H4 (cell line): ENCODE results near the gene SYTL1. TPM values are rescaled to one million over a fixed set of nuclear protein-coding genes. Genes with fewer than 3 reads are reported as not detected.

Experiments
- DNase-seq: peaks from one replicate; pipeline ENCODE4 v3.0.0-alpha.2; 2015; ENCODE audit warnings: low spot score
- total RNA-seq: library from RNA; depleted of rRNA; stranded (reverse); fragments of >200 nt; shearing (Covaris generic); gene quantifications from 2 replicates; pipeline ENCODE4 v1.2.3, GENCODE V29; 2014

The SYTL1 gene
- total RNA-seq, 1 experiment from 2014 or later: 1.0 TPM

DNA sequence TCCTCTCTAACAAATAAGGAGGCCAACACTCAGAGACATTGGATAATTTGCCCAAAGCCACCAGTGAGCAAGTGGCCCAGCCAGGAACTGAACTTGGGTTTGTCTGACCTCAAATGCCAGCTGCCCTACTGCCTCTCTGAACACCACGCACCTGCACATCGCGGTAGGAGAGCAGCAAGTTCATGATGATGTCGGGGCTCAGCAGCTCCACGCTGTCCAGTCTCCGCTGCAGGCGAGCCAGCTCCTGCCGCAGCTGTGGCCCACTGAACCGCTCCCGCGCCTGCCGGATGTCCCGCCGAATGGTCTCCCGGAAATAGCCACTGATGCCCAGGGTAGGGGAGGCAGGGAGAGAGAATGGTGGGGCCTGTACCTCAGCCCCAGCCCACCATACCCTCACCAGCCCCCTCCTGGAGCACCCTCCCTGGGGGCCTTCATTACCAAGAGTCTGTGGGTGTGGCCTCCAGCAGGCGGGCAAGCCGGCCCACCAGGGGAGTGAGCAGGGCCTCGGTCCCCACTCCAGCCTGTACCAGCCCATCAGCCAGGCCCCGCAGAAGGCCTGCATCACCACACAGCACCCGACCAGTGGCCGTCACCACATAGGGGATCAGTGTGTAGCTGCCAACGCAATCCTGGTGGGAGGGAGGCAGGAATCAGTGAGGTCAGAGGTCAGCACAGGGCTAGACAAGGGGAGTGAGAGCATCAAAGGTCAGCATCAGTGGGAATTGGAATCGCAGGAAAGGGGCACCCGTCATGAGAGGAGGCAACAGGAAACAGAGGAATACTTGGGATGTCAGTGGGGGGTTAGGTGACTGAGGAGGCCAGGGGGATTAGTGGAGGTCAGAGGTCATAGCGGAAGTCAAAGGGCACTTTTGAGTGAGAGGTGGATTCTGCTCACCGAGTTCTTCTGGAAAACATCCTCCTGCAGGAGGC is 22.2 kb downstream of the SYTL1 start:
- no peak for DNase-seq

DNA sequence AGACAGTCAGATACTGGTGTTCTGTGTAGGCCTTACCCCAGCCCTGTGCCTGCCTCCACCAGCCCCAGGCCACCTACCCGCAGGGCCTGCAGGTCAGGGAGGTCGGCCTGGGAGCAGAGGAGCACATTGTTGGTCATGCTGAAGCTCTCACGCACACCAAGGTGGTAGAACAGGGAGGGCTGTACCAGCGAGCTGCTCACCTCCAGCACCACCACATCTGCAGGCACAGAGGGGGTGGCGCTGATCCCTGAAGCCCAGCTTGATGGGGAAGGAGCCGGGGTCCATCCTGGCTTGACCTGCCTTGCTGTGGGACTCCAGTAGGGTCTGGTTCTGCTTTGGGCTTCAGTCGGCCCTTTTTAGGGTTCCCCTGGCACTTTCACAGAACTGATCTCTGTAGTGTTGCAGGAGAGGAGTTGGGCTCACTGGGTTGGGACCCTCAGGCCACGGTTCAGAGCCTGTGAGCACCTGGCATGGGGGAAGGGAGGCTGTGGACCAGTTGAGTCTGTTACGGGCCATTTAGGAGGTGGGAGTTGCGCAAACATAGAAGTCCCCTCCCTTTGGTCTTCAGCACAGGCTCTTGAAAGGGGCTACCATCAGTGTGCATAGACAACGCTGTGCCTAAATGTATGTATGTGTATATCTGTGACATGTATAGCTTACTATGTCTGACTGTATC is 23.0 kb downstream of the SYTL1 start:
- no peak for DNase-seq

DNA sequence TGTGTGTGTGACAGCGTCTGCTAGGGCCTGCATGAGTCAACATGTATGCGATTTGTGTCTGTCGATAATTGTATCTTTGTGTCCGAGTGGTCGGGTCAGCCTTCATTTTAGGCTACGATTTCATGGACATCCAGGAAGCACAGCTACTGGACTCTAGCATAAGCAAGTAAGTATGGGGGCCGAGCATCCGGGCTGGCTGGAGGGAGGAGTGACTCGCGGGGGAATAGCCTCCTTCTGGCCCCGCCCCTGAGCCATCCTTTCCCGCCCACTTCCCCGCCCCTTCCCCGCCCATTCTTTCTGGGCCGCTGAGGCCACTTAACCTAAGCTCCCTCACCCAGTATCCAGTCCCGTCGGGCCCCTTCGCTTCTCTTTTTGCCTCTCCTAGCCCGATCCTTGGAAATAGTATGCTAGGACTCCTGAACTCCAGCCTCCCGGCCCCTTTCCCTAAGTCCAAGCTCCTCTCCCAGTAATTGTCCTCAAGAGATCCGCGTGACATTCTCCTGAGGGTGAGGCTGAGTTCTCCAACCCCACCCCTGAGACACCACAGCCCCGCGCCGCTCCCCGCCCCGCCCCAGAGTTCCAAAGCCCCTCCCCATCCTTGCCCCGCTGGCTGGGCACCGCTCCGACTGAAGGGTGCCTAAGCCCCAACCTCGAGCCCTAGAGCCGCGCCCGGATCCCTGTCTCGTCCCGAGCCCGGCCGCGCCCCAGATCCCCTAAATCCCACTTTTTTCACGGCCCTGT is 23.7 kb downstream of the SYTL1 start:
- peak; percentile 77 for DNase-seq

DNA sequence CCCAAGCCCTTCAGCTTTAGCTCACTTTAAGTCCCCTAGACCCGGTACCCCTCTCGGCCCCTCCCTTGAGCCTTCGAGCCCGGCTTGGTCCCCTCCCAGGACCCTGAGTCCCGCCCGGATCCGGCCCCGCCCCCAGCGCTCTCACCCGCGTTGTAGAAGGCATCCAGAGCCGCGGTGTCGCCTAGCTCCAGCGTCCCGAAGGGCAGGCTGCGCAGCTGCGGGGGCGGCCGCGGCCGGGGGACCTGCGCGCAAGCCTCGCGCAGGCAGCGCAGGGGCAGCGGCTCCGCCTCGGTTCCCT is 24.2 kb downstream of the SYTL1 start:
- peak; percentile 65 for DNase-seq

DNA sequence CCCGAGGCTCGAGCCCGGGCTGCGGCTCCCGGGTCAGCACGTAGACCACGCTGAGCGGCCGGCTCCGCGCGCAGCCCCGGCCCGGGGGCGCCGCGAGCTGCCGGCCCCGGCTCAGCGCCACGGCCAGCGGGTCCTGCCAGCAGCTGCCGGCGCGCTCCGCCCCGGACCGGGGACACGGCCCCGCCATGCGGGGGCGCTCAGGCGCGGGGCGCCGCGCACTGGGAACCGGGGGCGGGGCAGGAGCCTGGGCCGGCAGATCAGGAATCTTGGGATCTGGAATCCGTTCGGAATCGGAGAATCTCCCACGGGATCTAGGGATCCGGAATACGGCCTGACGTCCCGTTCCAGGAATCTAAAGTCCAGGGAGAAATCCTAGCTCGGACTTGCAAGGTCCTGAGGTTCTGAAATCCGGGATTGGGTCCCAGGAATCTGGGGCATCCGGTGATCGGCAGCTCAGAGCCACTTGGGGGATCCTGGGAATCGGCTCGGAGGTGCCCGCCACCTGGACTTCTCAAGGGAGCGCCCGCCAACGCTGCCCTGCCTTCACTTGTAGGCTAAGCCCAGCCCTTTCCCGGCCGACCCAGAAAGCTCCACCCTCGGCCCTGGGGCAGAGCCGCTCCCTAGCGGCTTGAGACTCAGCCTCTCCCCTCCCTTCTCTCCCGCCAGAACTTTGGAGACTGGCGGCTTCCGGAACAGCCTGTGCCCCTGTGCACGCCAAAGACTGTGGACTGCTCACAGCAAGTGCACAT is 24.8 kb downstream of the SYTL1 start, which contains the start of gene MAP3K6:
Gene MAP3K6, minus strand, starts transcription at position 551 of the 749 bp plus-strand sequence. Its CDS starts 364 bp downstream, at position 187.
- DNase-seq: peak; percentile 74

DNA sequence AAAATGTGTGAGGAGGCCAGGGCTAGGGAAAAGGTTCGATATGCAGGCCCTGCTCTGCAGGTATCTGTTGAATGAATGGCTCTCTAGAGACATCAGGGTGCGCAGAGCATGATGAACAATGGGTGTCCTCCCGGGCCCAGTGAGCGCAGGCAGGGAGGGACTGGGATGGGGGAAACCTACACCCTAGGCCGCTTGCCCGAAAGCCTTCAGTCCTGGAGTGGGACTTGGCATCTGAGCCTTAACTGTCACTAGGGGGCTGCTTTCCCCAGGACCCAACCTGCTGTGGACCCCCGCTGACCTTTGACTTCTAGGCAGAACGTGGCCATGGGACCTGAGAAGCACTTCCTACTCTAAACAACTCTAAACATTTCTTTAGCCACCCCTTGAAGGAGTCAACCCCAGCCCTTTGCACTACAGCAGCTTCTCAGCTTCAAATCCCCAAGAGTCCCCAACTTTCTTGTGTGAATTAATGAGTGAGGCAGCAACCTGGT is 25.4 kb downstream of the SYTL1 start:
- DNase-seq: no peak

DNA sequence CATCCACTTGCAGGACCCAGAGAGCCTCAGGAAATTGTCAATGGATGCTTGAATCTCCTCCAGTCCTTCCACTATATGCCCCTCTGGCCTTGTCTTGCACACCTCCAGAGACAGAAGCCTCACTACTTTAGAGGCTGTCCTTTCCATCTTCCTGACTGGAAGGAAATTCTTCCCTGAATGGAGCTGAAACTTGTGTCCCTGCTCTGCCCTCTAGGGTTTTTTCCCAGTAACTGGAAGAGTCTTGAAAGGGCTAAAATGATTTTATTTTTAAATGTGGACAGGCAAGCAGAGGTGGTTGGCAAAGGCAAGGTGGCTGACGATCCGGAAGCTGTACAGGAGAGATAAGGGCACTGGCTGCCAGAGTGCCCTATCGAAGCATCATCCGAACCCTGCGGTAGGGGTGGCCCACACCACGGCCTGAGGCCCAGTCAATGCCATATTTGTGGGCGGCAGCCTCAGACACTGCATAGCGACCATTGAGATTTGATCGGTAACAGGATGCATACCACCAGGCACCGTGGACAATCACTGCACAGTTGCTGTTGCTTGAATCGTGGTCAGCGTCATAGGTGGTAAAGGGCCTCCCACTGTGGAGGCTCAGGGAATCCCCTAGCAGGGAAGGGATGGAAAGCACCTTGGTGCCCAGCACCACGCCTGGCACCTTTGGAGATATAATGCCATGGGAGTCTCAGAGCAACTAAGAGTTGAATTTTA is 27.2 kb downstream of the SYTL1 start:
- DNase-seq: no peak

DNA sequence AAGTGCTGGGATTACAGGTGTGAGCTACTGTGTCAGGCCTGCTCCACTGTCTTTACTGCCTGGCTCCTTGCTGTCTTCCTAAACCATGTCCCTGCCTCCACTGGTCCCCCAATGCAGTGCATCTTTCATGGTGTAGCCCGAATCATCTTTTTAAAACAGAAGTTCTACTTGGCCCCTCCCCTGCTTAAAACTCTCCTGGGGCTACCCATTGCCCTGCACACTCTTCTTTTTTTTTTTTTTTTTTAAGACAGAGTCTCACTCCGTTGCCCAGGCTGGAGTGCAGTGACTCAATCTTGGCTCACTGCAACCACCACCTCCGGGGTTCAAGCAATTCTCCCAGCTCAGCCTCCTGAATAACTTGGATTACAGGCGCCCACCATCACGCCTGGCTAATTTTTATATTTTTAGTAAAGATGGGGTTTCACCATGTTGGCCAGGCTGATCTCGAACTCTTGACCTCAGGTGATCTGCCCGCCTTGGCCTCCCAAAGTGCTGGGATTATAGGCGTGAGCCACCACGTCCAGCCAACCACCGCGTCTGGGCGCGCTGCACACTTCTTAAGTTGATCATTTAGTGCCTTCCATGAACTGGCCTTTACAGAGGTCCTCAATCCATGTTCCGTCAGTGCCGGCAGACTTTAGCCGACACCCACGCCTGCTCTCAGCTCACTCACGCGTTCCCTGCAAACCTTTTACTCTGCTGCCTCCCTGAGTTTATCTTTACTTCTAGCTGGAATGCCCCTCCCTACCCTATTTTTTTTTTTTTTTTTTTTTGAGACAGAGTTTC is 30.4 kb downstream of the SYTL1 start:
- no peak for DNase-seq

DNA sequence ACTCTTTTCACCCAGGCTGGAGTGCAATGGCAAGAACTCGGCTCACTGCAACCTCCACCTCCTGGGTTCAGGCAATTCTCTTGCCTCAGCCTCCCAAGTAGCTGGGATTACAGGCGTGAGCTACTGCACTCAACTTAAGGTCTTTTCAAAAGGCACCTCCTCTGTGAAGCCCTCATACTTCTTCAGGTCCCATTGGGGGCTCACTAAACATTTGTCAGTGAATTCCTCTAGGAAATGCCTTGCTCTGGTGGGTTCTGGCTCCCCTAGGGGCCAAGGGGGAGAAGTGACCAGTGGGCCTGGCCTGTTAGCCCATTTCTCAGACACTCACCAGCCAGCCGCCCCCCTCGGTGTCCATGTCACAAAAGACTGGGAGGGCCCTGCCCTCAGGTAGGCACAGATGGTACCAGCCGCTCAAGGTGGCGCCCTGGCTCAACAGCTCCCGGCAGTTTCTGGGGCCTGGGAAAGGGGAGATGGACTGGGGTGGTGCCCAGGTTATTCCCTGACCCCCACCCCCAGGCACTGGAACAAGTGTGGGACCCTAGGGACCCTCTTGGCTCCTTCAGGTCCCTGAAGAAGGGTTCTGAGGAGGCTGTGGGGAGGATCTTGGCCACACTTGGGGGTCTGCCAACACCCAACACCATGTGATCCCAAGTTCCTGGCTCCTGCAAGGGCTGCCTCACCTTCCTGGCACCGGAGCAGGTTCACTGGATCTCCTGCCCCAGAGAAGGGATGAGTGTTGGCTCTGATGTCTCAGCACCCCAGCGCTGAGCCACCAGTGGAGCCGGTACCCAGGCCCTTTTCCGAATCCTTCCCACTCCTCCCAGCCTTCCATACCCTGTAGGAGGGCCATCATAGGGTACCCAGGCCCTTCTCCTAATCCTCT is 31.2 kb downstream of the SYTL1 start:
- no peak for DNase-seq

DNA sequence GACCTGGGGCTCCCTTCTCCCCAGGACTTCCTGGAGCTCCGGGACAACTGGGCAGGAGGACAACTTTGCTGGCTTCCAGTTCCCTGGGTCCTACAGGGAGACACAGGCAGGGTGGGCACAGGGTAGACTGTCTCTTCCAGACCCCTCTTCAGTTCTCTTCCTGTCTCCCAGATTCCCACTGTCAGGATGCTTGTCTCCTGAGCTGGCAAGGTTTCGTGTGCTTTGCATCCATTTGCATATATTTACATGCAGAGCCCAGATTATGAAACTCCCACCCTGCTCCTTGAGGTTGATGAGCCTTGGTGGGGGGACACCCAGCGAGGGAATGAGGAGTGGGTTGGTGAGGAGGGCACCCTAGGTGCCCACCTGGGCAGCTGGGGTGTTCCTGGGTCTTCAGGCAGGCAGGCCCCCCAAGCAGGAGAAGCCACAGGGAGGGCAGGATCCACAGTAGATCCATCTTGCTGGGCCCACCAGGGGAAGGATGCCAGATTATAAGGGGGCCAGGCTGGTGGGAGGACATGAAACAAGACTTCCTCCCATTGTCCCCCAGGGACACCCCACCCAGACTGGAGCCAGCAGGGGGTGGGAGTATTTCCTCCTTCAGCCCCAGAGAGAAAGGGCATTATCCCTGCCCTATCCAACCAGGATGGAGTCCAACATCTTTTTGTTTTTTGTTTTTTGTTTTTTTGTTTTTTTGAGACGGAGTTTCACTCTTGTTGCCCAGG is 32.7 kb downstream of the SYTL1 start, which contains the start of gene FCN3:
Gene FCN3, minus strand, starts transcription at position 463 of the 725 bp plus-strand sequence. Its CDS starts 6 bp downstream, at position 457.
- DNase-seq: no peak

DNA sequence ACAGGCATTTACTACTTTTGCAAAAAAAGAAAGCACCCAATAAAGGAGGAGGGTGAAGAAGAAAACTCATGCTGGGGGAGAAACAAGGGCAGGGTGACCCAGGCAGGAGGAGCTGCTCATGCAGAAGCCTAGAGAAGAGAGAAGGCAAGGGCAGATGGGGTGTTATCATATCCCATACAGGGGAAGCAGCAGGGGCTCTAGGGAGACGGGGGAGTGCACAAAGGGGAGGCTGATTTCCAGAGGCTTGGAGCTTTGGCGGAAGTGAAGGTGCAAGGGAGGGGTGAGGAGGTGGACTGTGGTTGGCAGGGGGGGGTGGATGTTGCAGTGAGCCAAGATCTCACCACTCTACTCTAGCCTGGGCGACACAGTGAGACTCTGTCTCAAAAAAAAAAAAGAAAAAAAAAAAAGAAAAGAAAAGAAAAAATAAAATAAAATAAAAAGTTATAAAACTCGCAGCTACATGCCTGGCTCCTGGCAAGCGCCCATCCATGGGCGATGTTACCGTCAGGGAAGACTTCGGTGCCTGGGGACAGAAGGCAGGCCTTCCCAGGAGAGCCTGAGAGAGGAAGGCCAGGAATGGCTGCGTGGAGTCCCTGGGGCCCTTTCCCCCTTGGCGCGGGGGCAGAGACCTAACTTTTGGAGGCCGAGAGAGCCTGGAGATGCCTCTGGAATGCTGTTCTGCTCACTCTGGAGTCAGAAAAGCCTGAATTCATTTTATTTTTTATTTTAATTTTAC is 36.1 kb downstream of the SYTL1 start:
- DNase-seq: no peak

DNA sequence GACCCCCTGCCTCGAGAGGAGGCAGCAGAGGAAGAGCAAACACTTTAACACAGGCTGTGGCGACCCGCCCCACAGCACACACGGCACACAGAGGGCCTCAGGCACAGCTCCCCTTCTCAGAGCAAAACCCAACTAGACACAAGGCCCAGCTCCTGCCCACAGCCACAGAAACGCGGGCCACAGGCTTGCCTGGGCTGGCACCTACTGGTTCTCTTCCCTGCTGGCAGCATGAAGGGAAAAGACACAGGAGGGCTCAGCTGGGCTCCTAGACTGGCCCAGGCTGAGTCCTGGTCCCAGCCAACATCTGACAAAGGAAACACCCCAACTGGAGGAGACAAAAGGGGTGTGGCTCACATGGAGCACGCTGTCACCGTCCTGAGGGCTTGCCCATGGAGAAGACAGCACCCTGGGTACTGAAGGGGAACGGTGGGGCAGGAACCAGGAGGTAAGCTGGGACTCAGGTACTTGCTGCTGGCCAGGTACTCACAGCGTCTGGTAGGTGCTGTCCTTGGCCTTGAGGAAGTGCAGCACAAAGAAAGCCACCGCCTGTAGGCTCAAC is 37.8 kb downstream of the SYTL1 start:
- DNase-seq: no peak

DNA sequence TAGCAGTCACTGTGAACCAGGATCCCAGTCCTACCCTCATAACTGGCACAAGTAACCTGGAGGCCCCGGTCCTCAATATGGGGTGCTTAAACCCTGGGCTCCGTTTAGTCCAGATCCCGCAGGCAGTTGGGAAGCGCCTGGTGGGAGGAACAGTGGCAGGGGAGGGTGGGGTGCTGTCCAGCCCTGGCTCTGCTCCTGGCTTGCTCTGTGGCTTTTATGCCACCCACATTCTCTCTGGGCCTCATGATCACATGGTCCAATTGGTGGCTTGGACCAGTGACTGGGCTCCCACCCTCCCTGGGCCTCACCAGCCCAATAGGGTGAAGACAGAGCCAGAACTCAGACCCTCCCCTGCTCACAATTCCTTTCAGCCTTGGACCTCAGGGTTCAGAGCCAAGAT is 38.4 kb downstream of the SYTL1 start:
- DNase-seq: no peak

DNA sequence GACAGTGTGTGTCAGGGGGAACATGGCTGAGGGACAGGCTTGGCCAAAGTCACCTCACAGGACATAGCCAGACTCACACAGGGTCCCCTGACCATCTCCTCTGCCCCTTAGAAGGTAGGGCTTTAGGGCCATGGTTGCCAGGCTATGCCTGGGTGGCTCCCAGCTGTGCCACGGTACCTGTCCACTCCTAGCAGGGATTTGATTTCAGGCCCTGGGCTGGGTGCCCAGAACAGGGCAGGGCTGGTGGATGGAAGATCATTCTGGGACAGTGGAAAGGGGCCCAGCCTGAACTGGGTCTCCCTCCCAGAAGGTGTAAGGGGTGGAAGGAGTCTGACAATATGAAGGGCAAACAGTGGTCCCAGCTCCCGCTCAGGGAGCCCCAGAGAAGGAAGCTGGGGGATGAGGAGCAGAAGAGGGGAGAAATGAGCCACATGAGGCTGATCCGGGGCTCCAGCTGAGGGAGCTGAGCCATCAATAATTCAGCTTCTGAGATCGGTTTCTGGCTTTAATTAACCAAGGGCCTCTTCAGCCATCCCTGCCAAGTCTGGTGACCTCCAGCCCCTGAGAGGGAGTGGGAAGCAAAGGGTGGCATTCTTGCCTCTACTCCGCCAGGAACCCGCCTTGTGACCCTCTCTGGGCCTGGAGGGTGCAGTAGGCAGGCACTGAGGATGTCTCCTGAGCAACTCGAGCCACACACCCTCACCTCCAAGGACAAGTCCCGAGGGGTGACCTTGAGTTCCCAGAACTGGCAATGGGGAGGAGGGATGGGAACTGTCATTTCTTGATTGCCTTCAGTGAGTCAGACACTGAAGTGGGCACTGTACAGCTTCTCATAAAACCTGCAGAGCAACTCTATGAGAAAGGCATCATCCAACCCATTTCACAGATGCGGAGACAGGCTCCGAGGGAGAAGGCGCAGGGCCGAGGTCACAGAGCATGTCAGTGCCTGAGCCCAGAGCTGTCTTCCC is 39.2 kb downstream of the SYTL1 start:
- DNase-seq: no peak

DNA sequence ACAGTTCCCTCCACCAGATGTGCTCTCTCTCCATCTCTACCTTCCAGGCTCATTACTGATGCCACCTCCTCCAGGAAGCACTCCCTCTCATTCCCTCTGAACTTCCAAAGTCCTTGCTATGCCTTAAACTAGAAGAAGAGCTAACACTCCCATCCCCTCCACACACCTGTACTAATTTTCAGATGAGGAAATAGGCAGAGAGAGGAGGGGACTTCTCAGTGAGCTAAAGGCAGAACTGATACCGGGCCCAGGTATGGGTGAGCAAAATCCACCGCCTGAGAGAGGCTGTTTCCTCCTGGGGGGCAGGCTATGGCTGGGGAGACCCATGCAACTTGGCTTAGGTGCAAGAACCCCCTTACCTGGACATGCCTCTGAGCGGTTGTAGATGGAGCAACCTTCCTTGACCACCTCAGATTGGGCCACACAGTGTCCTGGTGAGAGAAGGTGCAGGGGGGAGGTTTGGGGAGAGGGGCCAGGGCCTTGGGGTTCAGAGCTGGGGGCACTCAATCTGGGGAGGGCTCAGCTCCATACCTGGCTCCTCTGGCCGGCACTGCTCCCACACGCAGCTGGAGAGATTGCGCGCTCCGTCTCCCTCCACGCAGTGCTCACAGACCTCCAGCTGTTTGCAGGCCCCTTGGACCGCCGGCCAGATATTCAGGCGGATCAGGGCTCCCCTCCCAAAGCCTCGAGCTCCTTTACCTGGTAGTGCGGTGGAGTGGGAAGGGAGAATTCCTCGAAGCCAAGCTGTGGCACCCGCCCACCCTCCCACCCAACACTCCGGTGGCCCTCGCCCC is 40.3 kb downstream of the SYTL1 start:
- DNase-seq: no peak
